ENCODE data around the gene CCNYL1. TPM values are rescaled to one million over a fixed set of nuclear protein-coding genes. Genes with fewer than 3 reads are reported as not detected.

Gene CCNYL1
- total and polyA plus RNA-seq, 5 donors from 2014 or later = 0.81 to 13.1 (median 1.1) TPM

DNA sequence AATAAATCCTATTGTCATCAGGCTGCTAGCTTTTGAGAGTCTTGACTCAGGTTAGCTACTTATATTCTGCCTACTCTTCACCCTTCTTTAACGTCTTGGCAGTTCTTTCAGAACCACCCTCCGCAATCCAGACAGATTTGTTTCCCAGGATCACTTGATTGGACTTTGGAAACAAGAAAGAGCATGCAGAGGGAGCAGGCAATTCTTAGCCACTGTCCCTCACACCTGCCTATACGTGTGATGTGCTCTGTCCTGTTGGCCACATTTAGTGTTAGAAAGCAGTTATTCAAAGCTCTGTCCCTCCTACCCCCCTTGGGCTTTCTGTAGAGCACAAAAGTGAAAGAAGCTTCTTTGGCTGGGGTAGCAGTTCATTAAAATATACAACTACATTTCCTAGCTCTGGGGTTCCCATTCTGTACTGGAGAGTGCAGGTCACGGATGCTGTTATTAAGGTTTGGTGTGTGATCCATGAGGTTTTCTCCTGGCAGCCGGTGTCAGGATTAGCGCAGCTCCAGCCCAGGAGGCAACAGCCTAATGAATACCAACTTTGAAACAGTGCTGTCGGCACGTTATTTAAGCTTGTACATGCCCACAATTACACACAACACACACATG is 52.0 kb downstream of the CCNYL1 start:
- H3K9me3 ChIP-seq (ENCODE audit: control insufficient read depth in 2 of 2, low read length in 2 of 2) = no peaks in the 10 kb centered on the region
- H3K9me3 Mint-ChIP-seq = no peaks in the 10 kb centered on the region
- peak overlapping the region in 1 of 4 donors; percentile 3 for H3K4me3 Mint-ChIP-seq

DNA sequence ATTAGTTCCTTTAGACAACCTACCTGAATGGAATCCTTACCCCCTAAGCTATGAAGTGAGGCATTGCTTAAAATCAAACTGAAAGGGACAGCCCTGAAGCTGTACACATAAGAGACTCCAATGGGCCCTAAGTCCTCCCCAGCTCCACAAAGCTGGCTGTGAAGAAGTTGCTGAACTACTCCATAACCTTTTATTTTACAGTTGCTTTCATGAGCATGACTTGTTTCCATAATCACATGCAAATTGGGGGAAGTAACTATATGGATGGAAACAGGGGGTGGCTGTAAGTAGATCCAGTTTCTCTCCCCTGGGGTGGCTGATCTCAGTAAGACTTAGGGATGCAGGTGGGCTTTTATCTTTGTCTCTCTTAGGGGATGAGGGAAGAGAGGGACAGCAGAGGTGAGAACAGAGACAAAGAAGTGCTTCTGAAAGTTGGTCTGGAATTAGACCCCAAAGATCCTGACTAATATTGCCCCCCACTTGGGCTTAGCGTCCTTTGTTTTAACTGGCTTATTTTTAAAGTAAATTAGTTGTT is 52.7 kb downstream of the CCNYL1 start:
- Mint-ChIP-seq H3K27me3 (peaks cover 57% of the 10 kb centered on the region), H3K27ac (no peak overlapping the region), H3K4me3 (no peak overlapping the region), H3K4me1 (peaks cover 0 to 25% (median 5%) of the 10 kb centered on the region in 4 donors), H3K36me3 (no peaks in the 10 kb centered on the region), H3K9me3 (no peaks in the 10 kb centered on the region)
- no peak for ATAC-seq (ENCODE audit: low read depth in 2 of 2)
- no peak for DNase-seq
- H3K27ac ChIP-seq (ENCODE audit: insufficient read depth, low read length, poor library complexity, severe bottlenecking) = no peak overlapping the region
- H3K36me3 ChIP-seq (ENCODE audit: control insufficient read depth, insufficient read depth, low read length) = no peaks in the 10 kb centered on the region
- peaks cover 26% of the 10 kb centered on the region for H3K4me1 ChIP-seq (ENCODE audit: control insufficient read depth, insufficient read depth, low read length, poor library complexity, severe bottlenecking)
- peaks cover 24% of the 10 kb centered on the region for H3K27me3 ChIP-seq (ENCODE audit: control insufficient read depth, insufficient read depth, low read length)
- no peak overlapping the region for H3K4me3 ChIP-seq (ENCODE audit: low read depth, low read length)
- H3K9me3 ChIP-seq (ENCODE audit: control insufficient read depth in 2 of 2, low read length in 2 of 2) = no peaks in the 10 kb centered on the region

More for the DNA sequence above, 52.0 kb downstream of the CCNYL1 start:
- no peak overlapping the region for H3K4me3 ChIP-seq (ENCODE audit: low read depth, low read length)
- H3K27me3 ChIP-seq (ENCODE audit: control insufficient read depth, insufficient read depth, low read length) = peaks cover 24% of the 10 kb centered on the region
- Mint-ChIP-seq H3K27me3 (peaks cover 51% of the 10 kb centered on the region), H3K27ac (no peak overlapping the region), H3K36me3 (no peaks in the 10 kb centered on the region), H3K4me1 (peaks cover 0 to 20% (median 3%) of the 10 kb centered on the region in 4 donors)
- no peak overlapping the region for H3K27ac ChIP-seq (ENCODE audit: insufficient read depth, low read length, poor library complexity, severe bottlenecking)
- H3K4me1 ChIP-seq (ENCODE audit: control insufficient read depth, insufficient read depth, low read length, poor library complexity, severe bottlenecking) = peaks cover 19% of the 10 kb centered on the region
- DNase-seq (no peak), ATAC-seq (ENCODE audit: low read depth in 2 of 2) (no peak)
- H3K36me3 ChIP-seq (ENCODE audit: control insufficient read depth, insufficient read depth, low read length) = no peaks in the 10 kb centered on the region

DNA sequence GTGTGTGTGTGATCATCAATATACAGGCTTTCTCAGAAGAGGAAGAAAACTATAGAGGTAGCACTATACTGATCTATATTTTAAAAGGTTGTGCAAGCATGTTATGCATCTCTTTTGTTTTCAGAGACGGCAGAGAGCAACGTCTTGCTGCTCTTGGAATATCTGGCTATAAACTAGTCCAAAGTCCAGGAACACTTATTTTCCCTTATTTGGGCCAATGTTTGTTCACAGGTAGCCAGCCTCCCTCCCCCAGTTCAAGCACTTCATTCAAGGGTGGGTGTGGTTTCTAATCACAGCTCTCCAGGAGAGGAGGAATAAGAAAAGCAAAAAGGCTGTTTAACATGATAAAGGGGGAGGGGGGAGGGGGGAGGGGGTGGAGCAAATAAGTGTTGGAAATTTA is 54.1 kb downstream of the CCNYL1 start:
- DNase-seq (no peak), ATAC-seq (ENCODE audit: low read depth in 2 of 2) (no peak)
- H3K9me3 Mint-ChIP-seq = no peaks in the 10 kb centered on the region
- H3K4me3 Mint-ChIP-seq = no peak overlapping the region
- no peaks in the 10 kb centered on the region for H3K9me3 ChIP-seq (ENCODE audit: control insufficient read depth in 2 of 2, low read length in 2 of 2)
- H3K27me3 Mint-ChIP-seq = peaks cover 58% of the 10 kb centered on the region
- H3K27me3 ChIP-seq (ENCODE audit: control insufficient read depth, insufficient read depth, low read length) = peaks cover 24% of the 10 kb centered on the region
- peaks cover 0 to 31% (median 8%) of the 10 kb centered on the region in 4 donors for H3K4me1 Mint-ChIP-seq
- no peak overlapping the region for H3K27ac Mint-ChIP-seq
- H3K4me1 ChIP-seq (ENCODE audit: control insufficient read depth, insufficient read depth, low read length, poor library complexity, severe bottlenecking) = peaks cover 38% of the 10 kb centered on the region
- no peak overlapping the region for H3K27ac ChIP-seq (ENCODE audit: insufficient read depth, low read length, poor library complexity, severe bottlenecking)
- no peaks in the 10 kb centered on the region for H3K36me3 ChIP-seq (ENCODE audit: control insufficient read depth, insufficient read depth, low read length)
- H3K36me3 Mint-ChIP-seq = no peaks in the 10 kb centered on the region
- H3K4me3 ChIP-seq (ENCODE audit: low read depth, low read length) = no peak overlapping the region

DNA sequence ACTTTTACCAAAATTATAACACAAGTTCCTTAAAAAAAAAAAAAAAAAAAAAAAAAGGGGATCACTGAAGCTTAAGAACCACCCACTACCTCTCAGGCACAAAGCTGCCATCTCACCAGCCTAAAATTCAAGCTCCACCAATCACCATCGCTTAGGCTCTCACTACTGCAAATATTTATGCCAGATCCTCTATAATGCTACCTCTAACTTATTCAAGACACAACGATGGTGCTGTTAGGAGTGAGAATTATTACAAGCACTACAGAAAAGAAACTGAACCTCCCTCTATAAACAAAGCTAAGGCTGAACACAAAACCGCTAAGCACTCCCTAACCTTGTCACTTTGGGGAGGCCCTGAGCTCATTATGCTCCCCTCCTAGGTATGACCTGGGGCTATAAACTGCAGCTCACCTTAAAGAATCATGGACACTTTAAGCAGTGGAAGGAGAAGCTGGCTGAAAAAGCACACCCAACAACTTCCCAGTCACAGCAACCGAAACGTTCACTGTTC is 54.7 kb downstream of the CCNYL1 start:
- H3K27ac ChIP-seq (ENCODE audit: insufficient read depth, low read length, poor library complexity, severe bottlenecking) = no peak overlapping the region

DNA sequence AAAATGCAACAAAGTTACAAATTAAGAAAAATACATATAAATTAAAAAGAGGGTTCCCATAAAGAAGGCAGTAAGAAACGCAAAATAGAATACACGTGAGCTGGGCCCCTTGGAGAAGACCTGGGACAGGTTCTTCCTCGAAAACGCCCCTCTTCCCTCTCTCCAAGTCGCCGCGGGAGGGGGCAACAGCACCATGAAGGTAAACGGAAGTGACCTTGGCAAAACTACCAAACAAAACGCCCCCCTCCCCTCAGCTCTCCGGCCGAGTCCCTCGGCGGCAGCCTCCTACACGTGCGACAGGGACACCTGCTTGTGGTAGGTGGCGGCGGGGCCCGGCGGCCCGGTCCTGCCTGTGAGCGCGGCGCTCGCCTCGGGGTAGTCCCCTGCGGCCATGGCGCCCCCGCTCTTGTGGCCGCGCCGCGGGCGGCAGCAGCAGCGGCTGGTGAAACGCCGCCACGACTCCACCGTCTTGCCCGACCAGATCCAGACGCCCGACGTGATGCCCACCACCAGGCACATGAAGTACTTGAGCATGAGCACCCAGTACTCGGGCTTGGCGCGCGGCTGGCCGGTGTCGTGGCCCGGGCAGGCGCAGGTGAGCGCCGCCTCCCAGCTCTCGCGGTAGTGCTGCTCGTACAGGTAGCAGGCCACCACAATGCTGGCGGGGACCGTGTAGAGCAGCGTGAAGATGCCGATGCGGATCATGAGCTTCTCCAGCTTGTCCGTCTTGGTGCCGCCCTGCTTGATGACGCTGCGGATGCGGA is 55.4 kb downstream of the CCNYL1 start:
- H3K9me3 Mint-ChIP-seq = peaks cover 0 to 2% (median 0%) of the 10 kb centered on the region in 7 donors
- peaks cover 56% of the 10 kb centered on the region for H3K27me3 Mint-ChIP-seq
- Histone ChIP-seq H3K9me3 (ENCODE audit: control insufficient read depth in 2 of 2, low read length in 2 of 2) (no peaks in the 10 kb centered on the region), H3K4me3 (ENCODE audit: low read depth, low read length) (no peak overlapping the region), H3K27me3 (ENCODE audit: control insufficient read depth, insufficient read depth, low read length) (peaks cover 23% of the 10 kb centered on the region), H3K36me3 (ENCODE audit: control insufficient read depth, insufficient read depth, low read length) (no peaks in the 10 kb centered on the region), H3K4me1 (ENCODE audit: control insufficient read depth, insufficient read depth, low read length, poor library complexity, severe bottlenecking) (peaks cover 44% of the 10 kb centered on the region), H3K27ac (ENCODE audit: insufficient read depth, low read length, poor library complexity, severe bottlenecking) (no peak overlapping the region)
- peak overlapping the region in 1 of 3 donors; percentile 85 for H3K27ac Mint-ChIP-seq
- no peak for DNase-seq
- peak overlapping the region; percentile 83 to 90 (median 86) for H3K4me3 Mint-ChIP-seq
- H3K4me1 Mint-ChIP-seq = peaks cover 0 to 39% (median 13%) of the 10 kb centered on the region in 4 donors
- no peak for ATAC-seq (ENCODE audit: low read depth in 2 of 2)
- H3K36me3 Mint-ChIP-seq = no peaks in the 10 kb centered on the region

More for the DNA sequence above, 54.7 kb downstream of the CCNYL1 start:
- peaks cover 43% of the 10 kb centered on the region for H3K4me1 ChIP-seq (ENCODE audit: control insufficient read depth, insufficient read depth, low read length, poor library complexity, severe bottlenecking)
- DNase-seq = no peak
- peaks cover 24% of the 10 kb centered on the region for H3K27me3 ChIP-seq (ENCODE audit: control insufficient read depth, insufficient read depth, low read length)
- no peaks in the 10 kb centered on the region for H3K36me3 ChIP-seq (ENCODE audit: control insufficient read depth, insufficient read depth, low read length)
- Mint-ChIP-seq H3K4me1 (peaks cover 0 to 35% (median 13%) of the 10 kb centered on the region in 4 donors), H3K27ac (no peak overlapping the region), H3K9me3 (peaks cover 0 to 2% (median 0%) of the 10 kb centered on the region in 7 donors), H3K36me3 (no peaks in the 10 kb centered on the region), H3K4me3 (peak overlapping the region in 3 of 4 donors; percentile 13 to 84 (median 83)), H3K27me3 (peaks cover 60% of the 10 kb centered on the region)
- no peak for ATAC-seq (ENCODE audit: low read depth in 2 of 2)
- H3K4me3 ChIP-seq (ENCODE audit: low read depth, low read length) = no peak overlapping the region
- H3K9me3 ChIP-seq (ENCODE audit: control insufficient read depth in 2 of 2, low read length in 2 of 2) = no peaks in the 10 kb centered on the region

- Mint-ChIP-seq H3K4me1 (peaks cover 0 to 39% (median 13%) of the 10 kb centered on the region in 4 donors), H3K9me3 (peaks cover 0 to 2% (median 0%) of the 10 kb centered on the region in 7 donors), H3K27me3 (peaks cover 56% of the 10 kb centered on the region), H3K27ac (peak overlapping the region in 2 of 3 donors; percentile 80 to 85), H3K4me3 (peak overlapping the region in 3 of 4 donors; percentile 84 to 90 (median 88)), H3K36me3 (no peaks in the 10 kb centered on the region)
- no peak overlapping the region for H3K27ac ChIP-seq (ENCODE audit: insufficient read depth, low read length, poor library complexity, severe bottlenecking)
- peaks cover 44% of the 10 kb centered on the region for H3K4me1 ChIP-seq (ENCODE audit: control insufficient read depth, insufficient read depth, low read length, poor library complexity, severe bottlenecking)
- ATAC-seq (ENCODE audit: low read depth in 2 of 2) = no peak
- H3K9me3 ChIP-seq (ENCODE audit: control insufficient read depth in 2 of 2, low read length in 2 of 2) = no peaks in the 10 kb centered on the region
- peak in 1 of 3 donors; percentile 22 for DNase-seq
- H3K27me3 ChIP-seq (ENCODE audit: control insufficient read depth, insufficient read depth, low read length) = peaks cover 20% of the 10 kb centered on the region
- H3K4me3 ChIP-seq (ENCODE audit: low read depth, low read length) = no peak overlapping the region
- H3K36me3 ChIP-seq (ENCODE audit: control insufficient read depth, insufficient read depth, low read length) = no peaks in the 10 kb centered on the region
Measured at GRCh38 chr2:207767461-207768167, 56.2 kb downstream of the CCNYL1 start.

- ATAC-seq (ENCODE audit: low read depth in 2 of 2) (peak in 1 of 2 donors; percentile 5), DNase-seq (peak in 2 of 3 donors; percentile 45 to 52)
- no peak overlapping the region for H3K27ac Mint-ChIP-seq
- H3K4me3 ChIP-seq (ENCODE audit: low read depth, low read length) = peak overlapping the region; percentile 72
- peaks cover 44% of the 10 kb centered on the region for H3K4me1 ChIP-seq (ENCODE audit: control insufficient read depth, insufficient read depth, low read length, poor library complexity, severe bottlenecking)
- H3K4me1 Mint-ChIP-seq = peaks cover 0 to 39% (median 13%) of the 10 kb centered on the region in 4 donors
- peaks cover 0 to 2% (median 0%) of the 10 kb centered on the region in 7 donors for H3K9me3 Mint-ChIP-seq
- H3K36me3 Mint-ChIP-seq = no peaks in the 10 kb centered on the region
- H3K27ac ChIP-seq (ENCODE audit: insufficient read depth, low read length, poor library complexity, severe bottlenecking) = no peak overlapping the region
- H3K27me3 Mint-ChIP-seq = peaks cover 59% of the 10 kb centered on the region
- H3K9me3 ChIP-seq (ENCODE audit: control insufficient read depth in 2 of 2, low read length in 2 of 2) = no peaks in the 10 kb centered on the region
- H3K36me3 ChIP-seq (ENCODE audit: control insufficient read depth, insufficient read depth, low read length) = no peaks in the 10 kb centered on the region
- peaks cover 17% of the 10 kb centered on the region for H3K27me3 ChIP-seq (ENCODE audit: control insufficient read depth, insufficient read depth, low read length)
- peak overlapping the region; percentile 84 to 93 (median 89) for H3K4me3 Mint-ChIP-seq
Measured at GRCh38 chr2:207768168-207768865, 56.9 kb downstream of the CCNYL1 start.

Data from CD4-positive, CD25-positive, alpha-beta regulatory T cell (primary cell).